ENCODE data around the gene GNG14.

DNA sequence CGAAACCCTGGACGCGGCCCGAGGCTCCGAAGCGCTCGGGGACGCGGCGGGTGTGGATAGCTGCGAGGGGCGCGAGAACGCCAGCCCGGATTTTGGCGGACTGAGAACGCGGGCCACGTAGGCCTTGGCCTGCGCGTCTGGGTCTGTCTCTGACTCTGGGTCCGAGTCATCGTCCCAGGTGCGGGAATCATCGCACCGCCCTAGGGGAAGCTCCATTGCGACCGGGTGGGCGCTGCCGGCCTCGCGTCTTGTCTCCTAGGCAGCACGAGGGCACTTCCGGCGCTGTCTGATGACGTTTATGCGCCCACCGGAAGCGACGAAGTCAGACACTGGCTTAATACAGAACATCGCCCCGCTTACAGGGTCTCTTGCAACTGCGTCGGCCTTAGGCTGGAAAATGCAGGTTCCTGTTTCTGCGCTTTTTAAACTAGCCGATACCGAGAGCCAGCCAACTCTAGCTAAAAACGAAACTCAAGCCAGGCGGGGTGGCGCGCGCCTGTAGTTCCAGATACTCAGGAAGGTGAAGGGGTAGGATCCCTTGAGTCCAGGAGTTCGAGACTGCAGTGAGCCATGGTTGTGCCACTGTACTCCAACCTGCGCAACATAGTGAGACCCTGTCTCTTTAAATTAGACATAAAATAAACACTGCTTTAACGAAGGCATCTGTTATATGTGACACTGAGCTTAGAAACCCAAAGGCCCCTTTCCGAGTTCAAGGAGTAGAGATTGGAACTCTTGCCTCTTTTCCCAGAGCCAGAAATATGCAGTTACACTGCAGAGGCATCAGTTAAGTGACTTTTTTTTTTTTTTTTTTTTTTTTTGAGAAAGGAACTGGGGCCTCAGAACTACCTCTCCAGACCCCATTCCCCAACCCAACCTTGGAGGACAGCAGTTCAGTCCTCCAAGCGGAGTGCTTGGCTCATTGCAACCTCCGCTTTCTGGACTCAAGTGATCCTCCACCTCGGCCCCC, 8.9 kb downstream of the GNG14 start, which contains the start of gene FBXW9:
- TF ChIP-seq, protein P1, sequence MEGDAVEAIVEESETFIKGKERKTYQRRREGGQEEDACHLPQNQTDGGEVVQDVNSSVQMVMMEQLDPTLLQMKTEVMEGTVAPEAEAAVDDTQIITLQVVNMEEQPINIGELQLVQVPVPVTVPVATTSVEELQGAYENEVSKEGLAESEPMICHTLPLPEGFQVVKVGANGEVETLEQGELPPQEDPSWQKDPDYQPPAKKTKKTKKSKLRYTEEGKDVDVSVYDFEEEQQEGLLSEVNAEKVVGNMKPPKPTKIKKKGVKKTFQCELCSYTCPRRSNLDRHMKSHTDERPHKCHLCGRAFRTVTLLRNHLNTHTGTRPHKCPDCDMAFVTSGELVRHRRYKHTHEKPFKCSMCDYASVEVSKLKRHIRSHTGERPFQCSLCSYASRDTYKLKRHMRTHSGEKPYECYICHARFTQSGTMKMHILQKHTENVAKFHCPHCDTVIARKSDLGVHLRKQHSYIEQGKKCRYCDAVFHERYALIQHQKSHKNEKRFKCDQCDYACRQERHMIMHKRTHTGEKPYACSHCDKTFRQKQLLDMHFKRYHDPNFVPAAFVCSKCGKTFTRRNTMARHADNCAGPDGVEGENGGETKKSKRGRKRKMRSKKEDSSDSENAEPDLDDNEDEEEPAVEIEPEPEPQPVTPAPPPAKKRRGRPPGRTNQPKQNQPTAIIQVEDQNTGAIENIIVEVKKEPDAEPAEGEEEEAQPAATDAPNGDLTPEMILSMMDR (conservative IDR thresholded peaks at IDR 0.05; ENCODE audit: low read depth in 2 of 2) = no peak
- no peak for TF ChIP-seq JUNB (IDR thresholded peaks at IDR 0.05; ENCODE audit: unreplicated experiment)
- TF ChIP-seq EZH2 (IDR thresholded peaks at IDR 0.05; ENCODE audit: low read depth, unreplicated experiment) = no peak
- TF ChIP-seq REST (IDR thresholded peaks at IDR 0.05; ENCODE audit: unreplicated experiment) = no peak
- TF ChIP-seq EZH2phosphoT487 (IDR thresholded peaks at IDR 0.05; ENCODE audit: unreplicated experiment) = no peak

Measured in GM23338 (cell line).